PC-3 (cell line): ENCODE results near the gene PEX16.

Experiments
- CTCF ChIP-seq: fragments of 300-600 bp; sonication (generic); conservative IDR thresholded peaks from 2 replicates; pipeline ENCODE4 v1.5.1; 2017; ENCODE audit warnings: antibody characterized with exemption, low read depth, mild to moderate bottlenecking, low read length
- EZH2 ChIP-seq: fragments of 300-600 bp; sonication (generic); IDR thresholded peaks from one replicate; pipeline ENCODE4 v1.6.1; 2017; ENCODE audit warnings: antibody characterized with exemption, mild to moderate bottlenecking, low read length; ENCODE audit not compliant: unreplicated experiment
- EZH2phosphoT487 ChIP-seq: fragments of 300-600 bp; sonication (generic); IDR thresholded peaks from 2 replicates; pipeline ENCODE4 v1.6.1; 2018; ENCODE audit warnings: mild to moderate bottlenecking, antibody characterized with exemption, low read length, borderline replicate concordance

DNA sequence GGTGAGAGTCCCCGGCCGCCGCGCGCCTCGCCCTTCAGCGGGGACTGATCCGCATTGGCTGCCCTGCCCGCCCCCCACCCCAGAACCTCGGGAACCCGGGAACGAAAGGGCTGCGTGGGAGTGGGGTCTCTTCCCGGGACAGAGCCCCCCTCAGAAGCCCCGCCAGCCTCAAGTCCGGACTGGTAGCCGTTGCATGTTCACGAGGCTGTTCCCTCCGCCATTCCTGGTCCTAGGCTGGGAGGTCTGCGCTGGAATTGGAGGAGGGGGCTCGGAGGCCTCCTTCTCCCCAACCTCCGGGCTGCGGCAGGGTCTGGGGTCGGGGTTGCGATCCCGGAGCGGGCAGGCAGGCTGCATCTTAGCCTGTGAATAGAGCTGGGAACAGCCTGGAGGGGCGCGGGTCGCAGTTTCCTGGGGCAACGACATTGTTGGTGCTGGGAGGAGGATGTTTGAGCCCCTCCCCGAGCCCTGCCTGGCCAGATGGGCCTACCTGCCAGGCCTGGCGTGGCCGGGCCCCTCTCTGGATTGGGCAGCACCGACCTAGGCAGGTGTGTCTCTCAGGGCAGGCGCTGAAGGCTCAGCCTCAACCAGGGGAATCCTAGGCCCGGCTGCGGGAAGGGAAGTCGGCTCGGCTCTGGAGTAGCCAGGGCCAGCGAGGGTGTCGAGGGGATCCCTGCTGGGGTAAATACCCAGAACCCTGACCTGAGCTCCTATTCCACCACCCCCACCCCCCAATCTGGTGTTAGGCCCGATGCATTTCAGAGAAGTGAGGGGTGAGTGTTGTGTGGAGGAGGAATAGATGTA is 31.6 kb downstream of the PEX16 start:
- TF ChIP-seq CTCF (no peak), EZH2 (no peak), EZH2phosphoT487 (no peak)
